NK-92 (cell line): ENCODE data around the gene PITPNM3.
A peak's percentile ranks its signal among the peaks of the same experiment; 100 is the strongest.

Experiments
- DNase-seq: peaks from one replicate; lab custom pipeline; 2025; ENCODE audit not compliant: unreplicated experiment; lab: John Stamatoyannopoulos, UW

PITPNM3 gene

GRCh38 chr17:6449307-6449706 is 107.0 kb downstream of the PITPNM3 start:
- DNase-seq, result no peak

- no peak for DNase-seq
Measured at GRCh38 chr17:6448473-6448872, 107.9 kb downstream of the PITPNM3 start.

GRCh38 chr17:6446516-6447100 is 109.7 kb downstream of the PITPNM3 start:
- DNase-seq, result no peak

- no peak for DNase-seq
Measured at GRCh38 chr17:6444571-6445335, 111.6 kb downstream of the PITPNM3 start.

- peak; percentile 42 for DNase-seq
Measured at GRCh38 chr17:6443692-6444570, 112.4 kb downstream of the PITPNM3 start, which contains the start of gene PIMREG. Gene PIMREG, plus strand, starts transcription at chr17:6444455. Its CDS starts 656 bp downstream, at chr17:6445111.

GRCh38 chr17:6442775-6443174 is 113.6 kb downstream of the PITPNM3 start:
- no peak for DNase-seq

- no peak for DNase-seq
Measured at GRCh38 chr17:6439951-6440350, 116.4 kb downstream of the PITPNM3 start.

- no peak for DNase-seq
Measured at GRCh38 chr17:6437956-6438355, 118.4 kb downstream of the PITPNM3 start.

- DNase-seq, result no peak
Measured at GRCh38 chr17:6437466-6437865, 118.9 kb downstream of the PITPNM3 start.

- no peak for DNase-seq
Measured at GRCh38 chr17:6435968-6436367, 120.4 kb downstream of the PITPNM3 start.

- DNase-seq, result no peak
Measured at GRCh38 chr17:6435051-6435450, 121.3 kb downstream of the PITPNM3 start, which contains the start of gene AIPL1. Gene AIPL1, minus strand, starts transcription at chr17:6435121. Its CDS starts 17 bp downstream, at chr17:6435104.

GRCh38 chr17:6430769-6431168 is 125.6 kb downstream of the PITPNM3 start:
- no peak for DNase-seq

GRCh38 chr17:6429266-6429665 is 127.1 kb downstream of the PITPNM3 start:
- no peak for DNase-seq

GRCh38 chr17:6428207-6428965 is 128.0 kb downstream of the PITPNM3 start:
- no peak for DNase-seq

GRCh38 chr17:6427279-6427781 is 129.0 kb downstream of the PITPNM3 start:
- no peak for DNase-seq

GRCh38 chr17:6426356-6427101 is 129.8 kb downstream of the PITPNM3 start:
- DNase-seq, result no peak

GRCh38 chr17:6425407-6425806 is 130.9 kb downstream of the PITPNM3 start:
- no peak for DNase-seq

- no peak for DNase-seq
Measured at GRCh38 chr17:6423931-6424330, 132.4 kb downstream of the PITPNM3 start.

GRCh38 chr17:6422654-6423241 is 133.6 kb downstream of the PITPNM3 start:
- DNase-seq, result no peak
